ENCODE measurements around the gene PP2D1. TPM values are rescaled to one million over a fixed set of nuclear protein-coding genes. Genes with fewer than 3 reads are reported as not detected.

Gene PP2D1
- total RNA-seq, 1 experiment from 2014 or later: not detected

DNA sequence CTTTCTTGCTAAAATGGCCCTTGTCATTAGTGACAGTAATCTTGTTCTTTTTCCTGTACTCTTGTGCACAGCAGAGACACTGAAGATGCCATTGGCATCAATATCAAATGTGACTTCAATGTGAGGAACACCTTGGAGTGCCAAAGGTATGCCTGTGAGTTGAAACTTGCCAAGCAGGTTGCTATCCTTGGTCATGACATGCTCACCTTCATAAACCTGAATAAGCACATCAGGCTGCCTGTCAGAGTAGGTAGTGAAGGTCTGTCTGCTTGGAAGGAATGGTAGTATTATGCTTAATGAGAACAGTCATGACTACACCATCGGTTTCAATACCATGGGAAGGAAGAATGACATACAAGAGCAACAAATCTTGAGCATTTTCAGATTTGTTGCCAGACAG lies 71.4 kb downstream of the PP2D1 start:
- TF ChIP-seq, protein P1, sequence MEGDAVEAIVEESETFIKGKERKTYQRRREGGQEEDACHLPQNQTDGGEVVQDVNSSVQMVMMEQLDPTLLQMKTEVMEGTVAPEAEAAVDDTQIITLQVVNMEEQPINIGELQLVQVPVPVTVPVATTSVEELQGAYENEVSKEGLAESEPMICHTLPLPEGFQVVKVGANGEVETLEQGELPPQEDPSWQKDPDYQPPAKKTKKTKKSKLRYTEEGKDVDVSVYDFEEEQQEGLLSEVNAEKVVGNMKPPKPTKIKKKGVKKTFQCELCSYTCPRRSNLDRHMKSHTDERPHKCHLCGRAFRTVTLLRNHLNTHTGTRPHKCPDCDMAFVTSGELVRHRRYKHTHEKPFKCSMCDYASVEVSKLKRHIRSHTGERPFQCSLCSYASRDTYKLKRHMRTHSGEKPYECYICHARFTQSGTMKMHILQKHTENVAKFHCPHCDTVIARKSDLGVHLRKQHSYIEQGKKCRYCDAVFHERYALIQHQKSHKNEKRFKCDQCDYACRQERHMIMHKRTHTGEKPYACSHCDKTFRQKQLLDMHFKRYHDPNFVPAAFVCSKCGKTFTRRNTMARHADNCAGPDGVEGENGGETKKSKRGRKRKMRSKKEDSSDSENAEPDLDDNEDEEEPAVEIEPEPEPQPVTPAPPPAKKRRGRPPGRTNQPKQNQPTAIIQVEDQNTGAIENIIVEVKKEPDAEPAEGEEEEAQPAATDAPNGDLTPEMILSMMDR (IDR thresholded peaks at IDR 0.05; ENCODE audit: unreplicated experiment): no peak
- H3K4me3 Mint-ChIP-seq (ENCODE audit: low read depth, unreplicated experiment): no peak overlapping the region
- CTCF ChIA-PET: no interaction called here
- no peaks in the 10 kb centered on the region for H3K9me3 Mint-ChIP-seq (ENCODE audit: low read depth, unreplicated experiment)
- intact Hi-C loops (cut with micrococcal nuclease; ENCODE audit: unreplicated experiment): loop anchor here (10.0 kb wide), 1 partner anchor 244 kb away; the partner anchor contains the start of gene SGO1
- H3K27me3 Mint-ChIP-seq (ENCODE audit: unreplicated experiment): no peaks in the 10 kb centered on the region
- peaks cover 29% of the 10 kb centered on the region for H3K4me1 Mint-ChIP-seq (ENCODE audit: low read depth, unreplicated experiment)
- peaks cover 7% of the 10 kb centered on the region for H3K36me3 Mint-ChIP-seq (ENCODE audit: insufficient read depth, unreplicated experiment)
- H3K27ac Mint-ChIP-seq (ENCODE audit: unreplicated experiment): no peak overlapping the region
- DNase-seq: no peak
- no TSS peak for BruUV-seq (replicated peaks)

GRCh38 chr3:19938295-19938627 lies 73.8 kb downstream of the PP2D1 start:
- Mint-ChIP-seq H3K36me3 (ENCODE audit: insufficient read depth, unreplicated experiment) (no peaks in the 10 kb centered on the region), H3K4me1 (ENCODE audit: low read depth, unreplicated experiment) (peaks cover 24% of the 10 kb centered on the region), H3K4me3 (ENCODE audit: low read depth, unreplicated experiment) (no peak overlapping the region), H3K27me3 (ENCODE audit: unreplicated experiment) (no peaks in the 10 kb centered on the region), H3K27ac (ENCODE audit: unreplicated experiment) (no peak overlapping the region), H3K9me3 (ENCODE audit: low read depth, unreplicated experiment) (no peaks in the 10 kb centered on the region)
- CTCF ChIA-PET: no interaction called here
- intact Hi-C loops (cut with micrococcal nuclease; ENCODE audit: unreplicated experiment): no loop called here
- TF ChIP-seq, protein P1 (IDR thresholded peaks at IDR 0.05; ENCODE audit: unreplicated experiment): no peak
- DNase-seq: no peak
- BruUV-seq (replicated peaks): no TSS peak

DNA sequence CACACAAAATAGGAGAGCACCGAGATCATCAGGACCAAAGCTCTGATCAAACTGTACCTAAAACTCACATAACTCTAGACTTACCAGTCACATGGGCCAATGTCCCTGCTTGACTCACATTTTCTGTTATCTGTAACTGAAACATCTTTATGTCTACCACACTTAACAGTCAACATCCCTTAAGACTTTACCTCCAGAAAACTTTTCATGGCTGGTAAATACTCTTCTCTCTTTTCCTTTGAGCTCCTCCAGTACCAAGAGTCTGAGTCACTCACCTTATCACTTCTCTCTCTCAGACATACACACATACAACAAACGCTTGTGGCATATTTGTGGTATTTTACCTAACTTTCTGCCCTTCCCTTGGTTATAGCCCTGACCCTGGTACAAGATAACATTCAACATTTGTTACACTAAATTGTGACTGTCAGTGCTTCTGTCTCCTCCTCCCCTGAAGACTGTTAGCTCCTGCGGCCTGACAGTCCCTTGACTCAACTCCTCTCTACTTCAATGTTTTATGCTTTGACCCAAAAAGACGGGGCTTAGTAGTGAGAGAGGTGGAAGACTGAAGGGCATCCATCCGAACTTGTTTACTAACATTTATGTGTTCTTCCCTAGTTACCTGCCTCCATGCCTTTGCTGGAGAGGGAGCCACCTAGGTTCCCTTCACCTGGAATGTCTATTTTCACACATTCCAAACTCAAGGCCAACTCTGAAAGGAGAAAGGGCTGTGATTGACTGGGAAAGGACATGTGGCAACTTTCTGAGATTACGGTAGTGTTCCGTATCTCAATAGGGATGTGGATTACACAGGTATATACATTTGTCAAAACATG lies 74.4 kb downstream of the PP2D1 start:
- no peaks in the 10 kb centered on the region for H3K36me3 Mint-ChIP-seq (ENCODE audit: insufficient read depth, unreplicated experiment)
- TF ChIP-seq, protein P1 (IDR thresholded peaks at IDR 0.05; ENCODE audit: unreplicated experiment): no peak
- BruUV-seq (replicated peaks): no TSS peak
- H3K4me1 Mint-ChIP-seq (ENCODE audit: low read depth, unreplicated experiment): peaks cover 24% of the 10 kb centered on the region
- intact Hi-C loops (cut with micrococcal nuclease; ENCODE audit: unreplicated experiment): no loop called here
- no peak overlapping the region for H3K27ac Mint-ChIP-seq (ENCODE audit: unreplicated experiment)
- no peak overlapping the region for H3K4me3 Mint-ChIP-seq (ENCODE audit: low read depth, unreplicated experiment)
- CTCF ChIA-PET: interaction anchor here (0.8 to 1.3 kb wide), 2 partner anchors 10 to 36 kb away, joined by 4 read pairs; no protein-coding TSS in a partner anchor
- no peaks in the 10 kb centered on the region for H3K27me3 Mint-ChIP-seq (ENCODE audit: unreplicated experiment)
- H3K9me3 Mint-ChIP-seq (ENCODE audit: low read depth, unreplicated experiment): no peaks in the 10 kb centered on the region
- DNase-seq: no peak

Other genes with a start within 250 kb of the PP2D1 start
- not detected in 2 replicates for gene EFHB, start 78.0 kb downstream of the PP2D1 start, total RNA-seq (2022)
- gene RAB5A, start 65.2 kb downstream of the PP2D1 start, total RNA-seq (2022): 66.7 and 75.4 TPM in 2 replicates
- 12.0 and 13.8 TPM in 2 replicates for gene KAT2B, start 28.2 kb upstream of the PP2D1 start, total RNA-seq (2022)
- gene SGO1, start 173.9 kb upstream of the PP2D1 start, total RNA-seq (2022): 29.4 and 30.2 TPM in 2 replicates

All from Calu3 (cell line).